ENCODE data around the gene URI1. TPM values are rescaled to one million over a fixed set of nuclear protein-coding genes. Genes with fewer than 3 reads are reported as not detected.

Gene URI1
- total and polyA plus RNA-seq, 2 donors (not counting 1 experiment from before 2014, with no cell fraction given) = 21.3 to 54.2 TPM

DNA sequence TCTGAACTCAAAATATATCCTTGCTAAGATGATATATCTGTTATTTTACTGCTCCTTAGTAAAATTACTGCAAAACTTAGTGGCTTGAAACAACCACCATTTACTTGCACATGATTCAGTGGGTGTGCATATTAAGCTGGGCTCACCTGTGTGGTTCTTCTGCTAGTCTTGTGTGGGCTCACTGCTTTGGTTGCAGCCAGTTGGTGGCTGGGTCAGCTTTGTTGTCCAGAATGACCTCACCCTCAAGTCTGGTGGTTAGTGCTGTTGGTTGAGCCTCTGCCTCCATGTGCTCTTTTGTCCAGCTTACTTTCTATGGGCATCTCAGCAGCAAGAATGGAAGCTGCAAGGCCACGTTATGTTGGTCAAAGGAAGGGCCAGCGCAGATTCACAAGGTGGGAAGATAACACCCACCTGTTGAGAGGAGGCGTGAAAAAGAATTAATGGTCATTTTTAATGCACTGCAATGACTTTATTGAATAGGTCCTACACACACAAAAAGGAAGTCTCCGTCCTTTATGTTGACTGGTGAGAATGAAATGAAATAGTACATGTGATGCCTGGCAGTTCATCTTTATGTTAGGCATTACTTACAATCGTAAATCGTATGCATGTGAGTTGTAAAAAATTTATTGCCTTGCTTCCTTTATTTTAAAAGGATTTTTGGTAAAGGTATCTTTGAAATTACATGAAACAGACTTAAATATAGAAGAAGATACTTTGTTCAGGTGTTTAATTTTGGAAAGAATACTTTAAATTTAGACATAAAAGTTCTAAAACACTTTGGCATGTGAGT is 34.3 kb downstream of the URI1 start:
- peaks cover 0 to 13% of the 10 kb centered on the region in 2 donors for H3K4me1 ChIP-seq (ENCODE audit: control insufficient read depth in 2 of 2, insufficient read depth in 2 of 2, low read length in 2 of 2)
- Mint-ChIP-seq H3K4me1 (peaks cover 46% of the 10 kb centered on the region), H3K27ac (no peak overlapping the region), H3K9me3 (ENCODE audit: insufficient read depth) (no peaks in the 10 kb centered on the region), H3K4me3 (no peak overlapping the region), H3K27me3 (no peaks in the 10 kb centered on the region)
- POLR2A ChIA-PET = no interaction called here
- no peak overlapping the region for H3K27ac ChIP-seq (ENCODE audit: low read length in 2 of 2)
- no peak overlapping the region for H3K9ac ChIP-seq (ENCODE audit: low read length)
- no peak overlapping the region for H3K4me2 ChIP-seq (replicated peaks; ENCODE audit: low read depth, low read length, poor library complexity, severe bottlenecking)
- TF ChIP-seq, protein P1, sequence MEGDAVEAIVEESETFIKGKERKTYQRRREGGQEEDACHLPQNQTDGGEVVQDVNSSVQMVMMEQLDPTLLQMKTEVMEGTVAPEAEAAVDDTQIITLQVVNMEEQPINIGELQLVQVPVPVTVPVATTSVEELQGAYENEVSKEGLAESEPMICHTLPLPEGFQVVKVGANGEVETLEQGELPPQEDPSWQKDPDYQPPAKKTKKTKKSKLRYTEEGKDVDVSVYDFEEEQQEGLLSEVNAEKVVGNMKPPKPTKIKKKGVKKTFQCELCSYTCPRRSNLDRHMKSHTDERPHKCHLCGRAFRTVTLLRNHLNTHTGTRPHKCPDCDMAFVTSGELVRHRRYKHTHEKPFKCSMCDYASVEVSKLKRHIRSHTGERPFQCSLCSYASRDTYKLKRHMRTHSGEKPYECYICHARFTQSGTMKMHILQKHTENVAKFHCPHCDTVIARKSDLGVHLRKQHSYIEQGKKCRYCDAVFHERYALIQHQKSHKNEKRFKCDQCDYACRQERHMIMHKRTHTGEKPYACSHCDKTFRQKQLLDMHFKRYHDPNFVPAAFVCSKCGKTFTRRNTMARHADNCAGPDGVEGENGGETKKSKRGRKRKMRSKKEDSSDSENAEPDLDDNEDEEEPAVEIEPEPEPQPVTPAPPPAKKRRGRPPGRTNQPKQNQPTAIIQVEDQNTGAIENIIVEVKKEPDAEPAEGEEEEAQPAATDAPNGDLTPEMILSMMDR (IDR thresholded peaks at IDR 0.05) = no peak
- TF ChIP-seq EZH2 (IDR thresholded peaks at IDR 0.05; ENCODE audit: borderline replicate concordance, insufficient read depth, low read depth, low read length, poor library complexity, severe bottlenecking) = no peak
- CTCF ChIA-PET = interaction anchor here (0.5 to 1.7 kb wide), 2 partner anchors 10 to 38 kb away, joined by 3 to 8 read pairs; no protein-coding TSS in a partner anchor
- H2AFZ ChIP-seq (ENCODE audit: insufficient read depth, low read depth, low read length, poor library complexity, severe bottlenecking) = no peak overlapping the region
- no peak for ATAC-seq (ENCODE audit: low read depth)
- H3K27me3 ChIP-seq (replicated peaks in 1 of 4; ENCODE audit: control extremely low read depth in 1 of 4, control insufficient read depth in 3 of 4, insufficient read depth in 4 of 4, low read length in 3 of 4) = no peaks in the 10 kb centered on the region
- H4K20me1 ChIP-seq (ENCODE audit: control insufficient read depth, insufficient read depth, low read length, poor library complexity, severe bottlenecking) = peaks cover 40% of the 10 kb centered on the region
- no peak overlapping the region for H3K4me3 ChIP-seq (ENCODE audit: control extremely low read depth in 1 of 5, extremely low read depth in 1 of 5, insufficient read depth in 1 of 5, low read depth in 2 of 5, low read length in 4 of 5)
- H3K9me3 ChIP-seq (ENCODE audit: control extremely low read depth in 1 of 3, control insufficient read depth in 2 of 3, insufficient read depth in 1 of 3, low read length in 2 of 3) = no peaks in the 10 kb centered on the region
- peaks cover 89% of the 10 kb centered on the region for H3K79me2 ChIP-seq (ENCODE audit: control insufficient read depth, insufficient read depth, low read length)
- 100% methylated on average over 1 of the region's 6 CpGs for WGBS (ENCODE audit: insufficient coverage)
- no peak for DNase-seq
- intact Hi-C loops (cut with micrococcal nuclease) = no loop called here
- H3K36me3 ChIP-seq (replicated peaks in 1 of 2; ENCODE audit: control extremely low read depth in 1 of 2, control insufficient read depth in 1 of 2, extremely low read depth in 1 of 2, insufficient read depth in 2 of 2, low read length in 1 of 2) = peaks cover 0 to 1% of the 10 kb centered on the region in 2 experiments

DNA sequence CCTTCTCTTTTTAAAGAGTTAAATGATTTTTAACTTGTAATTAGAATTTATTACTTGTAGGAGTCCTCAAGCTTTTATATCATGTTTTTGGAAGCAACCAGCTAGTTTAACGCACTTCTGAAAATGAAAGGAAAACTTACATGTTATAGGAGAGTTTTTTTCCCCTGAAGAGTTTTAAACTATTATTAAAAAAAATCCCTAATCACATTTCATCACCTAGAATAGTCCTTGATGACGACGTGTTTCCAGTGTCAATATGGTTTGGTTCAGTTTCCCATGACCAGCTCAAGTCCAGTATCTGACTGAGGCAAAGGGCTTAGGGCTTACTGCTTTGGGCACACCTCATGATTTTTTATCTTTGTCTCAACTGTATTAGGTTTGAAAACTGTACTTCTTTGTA is 36.0 kb downstream of the URI1 start:
- peaks cover 49% of the 10 kb centered on the region for H3K4me1 Mint-ChIP-seq
- no peak for DNase-seq
- ATAC-seq (ENCODE audit: low read depth) = no peak

More for the DNA sequence above, 36.0 kb downstream of the URI1 start:
- H3K79me2 ChIP-seq (ENCODE audit: control insufficient read depth, insufficient read depth, low read length) = peaks cover 86% of the 10 kb centered on the region
- peaks cover 0 to 1% of the 10 kb centered on the region in 2 experiments for H3K36me3 ChIP-seq (replicated peaks in 1 of 2; ENCODE audit: control extremely low read depth in 1 of 2, control insufficient read depth in 1 of 2, extremely low read depth in 1 of 2, insufficient read depth in 2 of 2, low read length in 1 of 2)
- ChIA-PET CTCF (no interaction called here), POLR2A (no interaction called here)
- H4K20me1 ChIP-seq (ENCODE audit: control insufficient read depth, insufficient read depth, low read length, poor library complexity, severe bottlenecking) = peaks cover 44% of the 10 kb centered on the region
- H3K9ac ChIP-seq (ENCODE audit: low read length) = peak overlapping the region; percentile 3
- Mint-ChIP-seq H3K4me3 (no peak overlapping the region), H3K27ac (no peak overlapping the region), H3K9me3 (ENCODE audit: insufficient read depth) (no peaks in the 10 kb centered on the region), H3K27me3 (no peaks in the 10 kb centered on the region)
- H3K9me3 ChIP-seq (ENCODE audit: control extremely low read depth in 1 of 3, control insufficient read depth in 2 of 3, insufficient read depth in 1 of 3, low read length in 2 of 3) = no peaks in the 10 kb centered on the region
- peak overlapping the region; percentile 26 for H3K4me2 ChIP-seq (replicated peaks; ENCODE audit: low read depth, low read length, poor library complexity, severe bottlenecking)
- no peak overlapping the region for H3K4me3 ChIP-seq (ENCODE audit: control extremely low read depth in 1 of 5, extremely low read depth in 1 of 5, insufficient read depth in 1 of 5, low read depth in 2 of 5, low read length in 4 of 5)
- H2AFZ ChIP-seq (ENCODE audit: insufficient read depth, low read depth, low read length, poor library complexity, severe bottlenecking) = no peak overlapping the region
- H3K27ac ChIP-seq (ENCODE audit: low read length in 2 of 2) = no peak overlapping the region
- no peak for TF ChIP-seq EZH2 (IDR thresholded peaks at IDR 0.05; ENCODE audit: borderline replicate concordance, insufficient read depth, low read depth, low read length, poor library complexity, severe bottlenecking)
- TF ChIP-seq, protein P1 (IDR thresholded peaks at IDR 0.05) = no peak
- H3K4me1 ChIP-seq (ENCODE audit: control insufficient read depth in 2 of 2, insufficient read depth in 2 of 2, low read length in 2 of 2) = peaks cover 0 to 13% of the 10 kb centered on the region in 2 donors
- H3K27me3 ChIP-seq (replicated peaks in 1 of 4; ENCODE audit: control extremely low read depth in 1 of 4, control insufficient read depth in 3 of 4, insufficient read depth in 4 of 4, low read length in 3 of 4) = no peaks in the 10 kb centered on the region
- intact Hi-C loops (cut with micrococcal nuclease) = no loop called here
- WGBS (ENCODE audit: insufficient coverage) = 43% methylated on average over 2 of the region's 3 CpGs
